ENCODE data around the gene MT1F.

- no peak for TF ChIP-seq CTCF (IDR thresholded peaks at IDR 0.05)
- no peak for TF ChIP-seq POLR2A (IDR thresholded peaks at IDR 0.05)
These were observed 41.0 kb upstream of the MT1F start for GRCh38 chr16:56616608-56617211.
